Hematopoietic multipotent progenitor cell treated with erythropoietin and hydrocortisone succinate and interleukin-3 and kit ligand, for 8 days (in vitro differentiated cells): ENCODE measurements around the gene GOLGA7B.

Experiments used
- DNase-seq: peaks from one replicate; pipeline ENCODE4 v3.0.0-alpha.2; 2015

GOLGA7B gene

GRCh38 chr10:97869091-97870042 lies 19.7 kb downstream of the GOLGA7B start:
- peak; percentile 89 for DNase-seq

DNA sequence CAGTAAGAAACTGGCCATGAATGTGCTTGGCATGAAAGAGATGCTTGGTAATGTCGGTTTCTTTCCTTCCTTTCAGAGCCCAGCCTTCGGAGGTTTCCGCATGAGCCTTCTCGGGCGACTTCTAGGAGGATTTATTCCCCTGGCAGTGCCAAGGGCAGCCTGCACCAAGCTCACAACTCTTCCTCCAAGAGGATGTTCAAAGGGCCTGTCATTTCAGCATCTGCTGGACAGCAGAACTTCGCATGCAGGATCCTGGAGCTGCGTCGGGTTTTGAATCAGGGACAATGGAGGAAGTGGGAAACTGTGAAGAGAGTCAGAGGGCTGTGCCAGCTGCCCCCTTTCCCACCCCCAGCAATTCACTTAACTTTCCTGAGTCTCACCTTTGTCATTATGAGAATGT lies 21.3 kb downstream of the GOLGA7B start:
- DNase-seq, result no peak

GRCh38 chr10:97873569-97873968 lies 23.9 kb downstream of the GOLGA7B start:
- DNase-seq, result no peak

- DNase-seq, result no peak
Observed at GRCh38 chr10:97874332-97874731, 24.7 kb downstream of the GOLGA7B start.

GRCh38 chr10:97875391-97875790 lies 25.7 kb downstream of the GOLGA7B start:
- DNase-seq, result no peak

- no peak for DNase-seq
Observed at GRCh38 chr10:97876402-97876801, 26.8 kb downstream of the GOLGA7B start.

GRCh38 chr10:97879241-97879640 lies 29.6 kb downstream of the GOLGA7B start:
- DNase-seq, result no peak

GRCh38 chr10:97880109-97880508 lies 30.5 kb downstream of the GOLGA7B start:
- DNase-seq, result no peak

DNA sequence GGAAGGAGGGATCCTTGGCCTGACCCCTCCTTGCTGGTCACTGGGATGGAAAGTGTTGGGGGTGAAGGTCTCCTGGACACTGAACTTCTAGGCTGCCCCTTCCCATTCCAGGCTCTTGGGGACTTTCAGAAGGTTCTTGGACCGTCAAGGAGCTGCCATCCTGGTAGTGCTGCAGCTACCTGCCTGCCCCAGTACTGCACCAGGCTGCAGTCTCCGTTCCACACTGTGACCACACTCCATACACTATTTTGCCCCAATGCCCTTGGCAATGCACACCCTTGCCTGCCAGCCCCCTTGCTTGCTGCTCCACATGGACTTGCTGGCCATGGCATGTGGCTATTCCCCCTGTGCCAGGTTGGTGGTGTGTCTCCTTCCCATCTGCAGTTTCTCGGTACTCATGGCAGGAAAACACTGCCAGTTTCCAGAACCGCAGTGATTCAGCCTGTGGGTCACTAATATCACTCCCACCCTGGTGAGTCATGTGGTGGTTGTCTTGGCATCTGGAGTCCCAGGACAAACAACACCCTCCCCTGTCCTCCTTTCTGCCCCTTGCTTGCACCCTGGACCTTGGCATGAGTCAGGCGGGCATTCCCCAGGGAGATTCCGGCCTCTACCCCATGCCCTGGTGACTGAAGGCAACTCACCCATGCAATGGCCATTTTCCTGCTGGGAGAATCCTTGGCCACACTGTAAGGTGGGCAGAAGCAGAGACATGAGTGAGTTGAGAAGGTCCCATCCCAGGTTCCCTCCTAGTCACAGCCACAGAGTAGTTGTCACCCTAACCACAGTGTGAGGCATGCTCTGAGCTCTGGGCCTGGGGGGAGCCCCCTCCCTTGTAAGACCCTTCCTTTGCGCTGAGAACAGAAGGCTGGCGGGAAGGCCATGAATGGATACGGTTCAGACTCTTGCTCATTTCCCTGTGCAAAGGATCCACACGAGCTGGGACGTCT lies 32.8 kb downstream of the GOLGA7B start:
- DNase-seq, result no peak

DNA sequence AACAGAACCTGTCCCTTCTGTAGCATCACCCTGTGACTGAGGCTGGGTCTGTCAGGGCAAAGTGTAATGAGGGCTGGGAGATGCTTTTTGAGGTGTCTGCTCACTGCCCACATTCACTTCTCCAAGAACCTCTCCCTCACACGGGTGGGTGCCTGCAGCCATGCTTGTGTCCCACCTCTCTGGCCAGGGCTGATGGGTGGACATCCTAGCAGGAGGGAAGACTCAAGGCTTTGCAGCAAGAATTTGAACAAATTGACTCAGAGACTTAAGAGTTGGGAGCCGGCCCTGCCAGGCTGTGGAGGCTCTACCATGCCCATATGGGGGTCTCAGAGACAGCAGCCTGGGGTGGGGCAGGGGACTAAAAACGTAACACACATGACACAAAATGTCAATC lies 33.4 kb downstream of the GOLGA7B start:
- no peak for DNase-seq

- DNase-seq, result no peak
Observed at GRCh38 chr10:97886286-97886685, 36.6 kb downstream of the GOLGA7B start.

DNA sequence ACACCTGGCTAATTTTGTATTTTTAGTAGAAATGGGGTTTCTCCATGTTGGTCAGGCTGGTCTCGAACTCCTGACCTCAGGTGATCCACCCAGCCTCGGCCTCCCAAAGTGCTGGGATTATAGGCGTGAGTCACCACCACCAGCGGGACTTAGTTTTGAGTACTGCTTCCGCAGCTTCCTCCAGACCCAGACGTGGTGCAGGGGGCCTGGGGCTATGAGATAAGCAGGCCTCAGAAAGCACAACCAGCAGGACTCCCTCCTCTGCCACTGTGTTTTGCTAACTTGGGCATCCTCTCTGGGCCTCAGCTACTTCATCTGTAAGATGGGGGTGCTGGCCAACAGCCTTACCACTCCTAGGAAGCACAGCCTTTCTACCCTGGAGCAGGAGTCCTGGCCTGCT lies 37.8 kb downstream of the GOLGA7B start:
- DNase-seq, result no peak

GRCh38 chr10:97888134-97888533 lies 38.5 kb downstream of the GOLGA7B start:
- no peak for DNase-seq

- no peak for DNase-seq
Observed at GRCh38 chr10:97888641-97889262, 39.1 kb downstream of the GOLGA7B start.

- DNase-seq, result no peak
Observed at GRCh38 chr10:97889461-97890265, 40.0 kb downstream of the GOLGA7B start.

DNA sequence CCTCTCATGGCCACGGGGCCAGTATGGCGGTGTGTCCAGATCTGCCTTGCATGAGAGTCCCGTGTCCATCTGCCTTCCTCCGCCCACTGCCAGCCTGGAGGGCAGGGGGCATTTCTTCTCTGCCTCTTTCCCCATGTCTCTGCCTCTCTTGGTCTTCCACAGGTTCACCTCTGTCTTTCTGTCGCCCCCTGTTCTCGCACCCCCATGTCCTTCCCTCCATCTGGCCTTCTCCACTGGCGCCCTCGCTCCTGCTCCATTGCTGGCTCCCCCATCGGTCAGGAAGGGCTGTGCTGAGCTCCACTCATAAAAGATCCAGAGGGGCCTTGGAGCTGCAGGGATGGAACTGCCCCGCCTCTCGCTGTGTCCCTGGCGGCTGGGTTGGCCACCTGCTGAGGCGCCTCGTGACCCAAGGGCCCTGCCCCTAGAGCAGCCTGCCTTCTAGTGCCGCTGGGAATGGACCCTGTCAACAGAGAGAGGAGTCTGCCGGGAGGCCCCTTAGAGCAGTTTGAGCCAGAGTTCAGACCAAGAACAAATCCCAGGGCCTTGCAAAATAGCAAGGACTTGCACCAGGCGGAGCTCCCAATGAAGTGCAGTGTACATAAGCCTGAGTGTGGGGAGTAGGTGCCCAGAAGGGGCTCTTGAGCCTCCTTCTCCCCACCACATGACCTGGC lies 42.0 kb downstream of the GOLGA7B start:
- no peak for DNase-seq

GRCh38 chr10:97892506-97892905 lies 42.9 kb downstream of the GOLGA7B start:
- no peak for DNase-seq

- no peak for DNase-seq
Observed at GRCh38 chr10:97892939-97893338, 43.3 kb downstream of the GOLGA7B start.

- DNase-seq, result no peak
Observed at GRCh38 chr10:97894092-97894491, 44.4 kb downstream of the GOLGA7B start.

- no peak for DNase-seq
Observed at GRCh38 chr10:97895084-97895483, 45.4 kb downstream of the GOLGA7B start.

DNA sequence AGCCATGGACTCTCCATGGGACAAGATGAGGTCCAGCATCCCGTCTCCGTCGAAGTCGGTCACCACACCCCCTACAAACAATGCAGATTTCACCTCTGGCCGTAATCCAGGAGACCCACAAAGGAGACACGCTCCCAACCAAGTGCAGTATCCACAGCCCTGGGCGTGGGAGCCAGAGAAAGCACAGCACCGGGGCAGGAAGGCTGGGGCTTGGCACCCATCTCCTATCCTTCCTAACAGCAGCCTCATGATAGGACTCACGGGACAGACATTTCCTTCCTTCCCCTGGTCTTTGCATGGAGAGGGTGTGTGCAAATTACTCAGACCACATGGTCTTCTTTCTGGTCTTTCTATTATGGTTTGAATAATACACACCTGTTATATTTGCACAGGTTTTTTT lies 46.3 kb downstream of the GOLGA7B start:
- DNase-seq, result no peak
